Pericardium fibroblast (primary cell): ENCODE results near the gene THBS2. TPM values are rescaled to one million over a fixed set of nuclear protein-coding genes. Genes with fewer than 3 reads are reported as not detected.

ENCODE experiments used
- total RNA-seq: library from RNA; depleted of rRNA; stranded (reverse); fragments of >200 nt; gene quantifications from 2 replicates; pipeline ENCODE4 v1.2.3, GENCODE V29; 2015

Gene THBS2
- total RNA-seq, result 143 and 498 TPM in 2 replicates

GRCh38 chr6:169253337-169254238 is at the start of gene THBS2:
TSS of gene THBS2 (minus strand) at chr6:169253846. CDS start at chr6:169250784, 3,062 bp downstream.

